ENCODE results near the gene PCGF3.

The PCGF3 gene

GRCh38 chr4:739569-739968, 33.9 kb downstream of the PCGF3 start:
- H3K79me2 ChIP-seq (ENCODE audit: insufficient read depth, low read length), result no peaks in the 10 kb centered on the region
- H4K20me1 ChIP-seq (ENCODE audit: low read depth, low read length), result no peaks in the 10 kb centered on the region
- H2AFZ ChIP-seq (ENCODE audit: low read depth, low read length, severe bottlenecking), result no peak overlapping the region
- no peaks in the 10 kb centered on the region for H3K9me2 ChIP-seq (replicated peaks; ENCODE audit: insufficient read depth, low read length)
- H3F3A ChIP-seq (ENCODE audit: insufficient read depth), result peaks cover 8% of the 10 kb centered on the region; the same call in 1 of the 2 replicates
- no peaks in the 10 kb centered on the region for H3K9me3 ChIP-seq (ENCODE audit: insufficient read depth, low read length)
- H3K9ac ChIP-seq (ENCODE audit: low read length), result no peak overlapping the region
- no peak overlapping the region for H3K4me2 ChIP-seq (ENCODE audit: low read depth, low read length, poor library complexity, severe bottlenecking)
- no peak overlapping the region for H3K4me3 ChIP-seq (ENCODE audit: insufficient read depth, low read length, poor library complexity, severe bottlenecking)
- no peak overlapping the region for H3K27ac ChIP-seq (ENCODE audit: low read depth, low read length)
- no peaks in the 10 kb centered on the region for H3K36me3 ChIP-seq (ENCODE audit: low read length)
- no peaks in the 10 kb centered on the region for H3K27me3 ChIP-seq (ENCODE audit: low read length)
- TF ChIP-seq CTCF (IDR thresholded peaks at IDR 0.05; ENCODE audit: insufficient read depth, low read length, poor library complexity, severe bottlenecking), result no peak
- TF ChIP-seq EZH2phosphoT487 (conservative IDR thresholded peaks at IDR 0.05; ENCODE audit: low read length), result no peak

GRCh38 chr4:740011-740410, 34.4 kb downstream of the PCGF3 start:
- Histone ChIP-seq H3K9me2 (replicated peaks; ENCODE audit: insufficient read depth, low read length) (no peaks in the 10 kb centered on the region), H3K27ac (ENCODE audit: low read depth, low read length) (no peak overlapping the region), H3K27me3 (ENCODE audit: low read length) (no peaks in the 10 kb centered on the region), H3K4me2 (ENCODE audit: low read depth, low read length, poor library complexity, severe bottlenecking) (no peak overlapping the region), H3K79me2 (ENCODE audit: insufficient read depth, low read length) (no peaks in the 10 kb centered on the region), H4K20me1 (ENCODE audit: low read depth, low read length) (no peaks in the 10 kb centered on the region), H3F3A (ENCODE audit: insufficient read depth) (peaks cover 8% of the 10 kb centered on the region; the same call in 1 of the 2 replicates), H3K36me3 (ENCODE audit: low read length) (no peaks in the 10 kb centered on the region), H3K9me3 (ENCODE audit: insufficient read depth, low read length) (no peaks in the 10 kb centered on the region), H3K4me3 (ENCODE audit: insufficient read depth, low read length, poor library complexity, severe bottlenecking) (no peak overlapping the region), H3K9ac (ENCODE audit: low read length) (no peak overlapping the region), H2AFZ (ENCODE audit: low read depth, low read length, severe bottlenecking) (no peak overlapping the region)
- TF ChIP-seq CTCF (IDR thresholded peaks at IDR 0.05; ENCODE audit: insufficient read depth, low read length, poor library complexity, severe bottlenecking) (no peak), EZH2phosphoT487 (conservative IDR thresholded peaks at IDR 0.05; ENCODE audit: low read length) (no peak)

GRCh38 chr4:740656-741282, 35.1 kb downstream of the PCGF3 start:
- Histone ChIP-seq H2AFZ (ENCODE audit: low read depth, low read length, severe bottlenecking) (no peak overlapping the region), H3K36me3 (ENCODE audit: low read length) (no peaks in the 10 kb centered on the region), H3K4me2 (ENCODE audit: low read depth, low read length, poor library complexity, severe bottlenecking) (no peak overlapping the region), H3K27me3 (ENCODE audit: low read length) (no peaks in the 10 kb centered on the region), H3K9me2 (replicated peaks; ENCODE audit: insufficient read depth, low read length) (no peaks in the 10 kb centered on the region), H3K9ac (ENCODE audit: low read length) (no peak overlapping the region), H3F3A (ENCODE audit: insufficient read depth) (peaks cover 8% of the 10 kb centered on the region; the same call in 1 of the 2 replicates), H4K20me1 (ENCODE audit: low read depth, low read length) (no peaks in the 10 kb centered on the region), H3K9me3 (ENCODE audit: insufficient read depth, low read length) (no peaks in the 10 kb centered on the region), H3K27ac (ENCODE audit: low read depth, low read length) (no peak overlapping the region), H3K79me2 (ENCODE audit: insufficient read depth, low read length) (no peaks in the 10 kb centered on the region), H3K4me3 (ENCODE audit: insufficient read depth, low read length, poor library complexity, severe bottlenecking) (no peak overlapping the region)
- no peak for TF ChIP-seq CTCF (IDR thresholded peaks at IDR 0.05; ENCODE audit: insufficient read depth, low read length, poor library complexity, severe bottlenecking)
- TF ChIP-seq EZH2phosphoT487 (conservative IDR thresholded peaks at IDR 0.05; ENCODE audit: low read length), result no peak
